Vagina (tissue), 2 donors: ENCODE data around the gene IL17C.

ENCODE experiments used
- POLR2A ChIP-seq, 2 donors: fragments of 450-650 bp; IDR thresholded peaks; one replicate each; pipeline ENCODE4 v1.6.1; 2017; ENCODE audit warnings: antibody characterized with exemption in 2 of 2, mild to moderate bottlenecking in 2 of 2, moderate library complexity in 2 of 2
- TF ChIP-seq, protein P1 (sequence below), 3 experiments: fragments of 450-650 bp in 2 of 3; fragments of 200-600 bp in 1 of 3; sonication (generic) in 1 of 3; IDR thresholded peaks; one replicate each; pipeline ENCODE4 v1.5.1; 2017 to 2019; ENCODE audit warnings: antibody characterized with exemption in 3 of 3, mild to moderate bottlenecking in 2 of 3, moderate library complexity in 2 of 3

DNA sequence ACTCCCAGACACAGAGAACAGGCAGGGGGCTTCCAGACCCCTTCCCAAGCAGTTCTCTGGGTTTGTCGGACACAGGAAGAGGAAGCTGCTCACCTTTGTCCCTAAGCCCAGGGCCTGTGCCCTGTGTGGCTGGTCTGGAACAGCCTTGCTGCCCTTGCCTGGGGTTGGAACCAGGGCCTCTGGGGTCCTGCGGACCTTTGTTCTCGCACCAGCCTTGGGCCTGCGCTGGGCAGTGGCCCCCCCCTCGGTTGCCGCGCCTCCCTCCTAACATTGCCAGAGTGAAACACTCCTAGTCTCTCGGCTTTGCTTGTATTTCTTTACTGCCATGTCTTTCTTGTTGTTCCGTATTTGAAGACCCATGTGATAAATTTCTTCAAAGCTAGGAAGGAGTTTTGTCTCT lies 8.5 kb upstream of the IL17C start:
- TF ChIP-seq, protein P1, sequence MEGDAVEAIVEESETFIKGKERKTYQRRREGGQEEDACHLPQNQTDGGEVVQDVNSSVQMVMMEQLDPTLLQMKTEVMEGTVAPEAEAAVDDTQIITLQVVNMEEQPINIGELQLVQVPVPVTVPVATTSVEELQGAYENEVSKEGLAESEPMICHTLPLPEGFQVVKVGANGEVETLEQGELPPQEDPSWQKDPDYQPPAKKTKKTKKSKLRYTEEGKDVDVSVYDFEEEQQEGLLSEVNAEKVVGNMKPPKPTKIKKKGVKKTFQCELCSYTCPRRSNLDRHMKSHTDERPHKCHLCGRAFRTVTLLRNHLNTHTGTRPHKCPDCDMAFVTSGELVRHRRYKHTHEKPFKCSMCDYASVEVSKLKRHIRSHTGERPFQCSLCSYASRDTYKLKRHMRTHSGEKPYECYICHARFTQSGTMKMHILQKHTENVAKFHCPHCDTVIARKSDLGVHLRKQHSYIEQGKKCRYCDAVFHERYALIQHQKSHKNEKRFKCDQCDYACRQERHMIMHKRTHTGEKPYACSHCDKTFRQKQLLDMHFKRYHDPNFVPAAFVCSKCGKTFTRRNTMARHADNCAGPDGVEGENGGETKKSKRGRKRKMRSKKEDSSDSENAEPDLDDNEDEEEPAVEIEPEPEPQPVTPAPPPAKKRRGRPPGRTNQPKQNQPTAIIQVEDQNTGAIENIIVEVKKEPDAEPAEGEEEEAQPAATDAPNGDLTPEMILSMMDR (IDR thresholded peaks at IDR 0.05): no peak
- TF ChIP-seq POLR2A (IDR thresholded peaks at IDR 0.05): no peak
